GM10248 (cell line): ENCODE results near the gene TCEA2.

Experiments used
- CTCF ChIA-PET: fragments of 300-600 bp; sonication (Branson Sonifier 250); formaldehyde crosslinking; extraction: SDS; loops from one replicate; lab custom pipeline; 2021; ENCODE audit warnings: antibody characterized with exemption; lab: Yijun Ruan, JAX
- POLR2A ChIA-PET: fragments of 350-650 bp; sonication (Branson Sonifier 250); formaldehyde crosslinking; extraction: SDS; loops from one replicate; lab custom pipeline; 2020; ENCODE audit warnings: antibody characterized with exemption; lab: Yijun Ruan, JAX
- DNase-seq: peaks from one replicate; pipeline ENCODE4 v3.0.0; 2012; ENCODE audit errors: extremely low spot score
- TF ChIP-seq, protein P1 (sequence below): IDR thresholded peaks from 2 replicates; pipeline ENCODE4 v1.5.1; 2012; ENCODE audit warnings: mild to moderate bottlenecking, low read depth; ENCODE audit errors: extremely low read depth, missing control alignments, control extremely low read depth

Gene TCEA2

DNA sequence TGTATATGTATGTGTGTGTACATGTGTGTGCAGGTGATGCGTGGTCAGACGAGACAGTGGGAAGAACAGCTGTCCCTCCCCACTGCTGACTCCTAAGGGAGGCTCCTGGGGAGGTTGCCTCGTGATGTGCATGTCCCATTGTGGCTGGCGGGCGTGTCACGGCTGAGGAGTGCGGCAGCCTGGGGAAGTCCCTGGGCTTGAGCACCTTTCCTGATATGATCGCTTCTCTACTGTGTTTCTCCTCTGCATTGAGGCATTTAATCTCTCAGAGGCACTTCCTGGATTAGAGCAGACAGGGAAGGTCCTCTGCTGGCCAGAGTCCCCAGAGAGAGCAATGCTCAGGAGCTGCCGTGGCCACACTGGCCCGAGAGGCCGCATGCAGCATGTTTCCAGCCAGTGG is 32.9 kb downstream of the TCEA2 start:
- POLR2A ChIA-PET, result no interaction called here
- TF ChIP-seq, protein P1, sequence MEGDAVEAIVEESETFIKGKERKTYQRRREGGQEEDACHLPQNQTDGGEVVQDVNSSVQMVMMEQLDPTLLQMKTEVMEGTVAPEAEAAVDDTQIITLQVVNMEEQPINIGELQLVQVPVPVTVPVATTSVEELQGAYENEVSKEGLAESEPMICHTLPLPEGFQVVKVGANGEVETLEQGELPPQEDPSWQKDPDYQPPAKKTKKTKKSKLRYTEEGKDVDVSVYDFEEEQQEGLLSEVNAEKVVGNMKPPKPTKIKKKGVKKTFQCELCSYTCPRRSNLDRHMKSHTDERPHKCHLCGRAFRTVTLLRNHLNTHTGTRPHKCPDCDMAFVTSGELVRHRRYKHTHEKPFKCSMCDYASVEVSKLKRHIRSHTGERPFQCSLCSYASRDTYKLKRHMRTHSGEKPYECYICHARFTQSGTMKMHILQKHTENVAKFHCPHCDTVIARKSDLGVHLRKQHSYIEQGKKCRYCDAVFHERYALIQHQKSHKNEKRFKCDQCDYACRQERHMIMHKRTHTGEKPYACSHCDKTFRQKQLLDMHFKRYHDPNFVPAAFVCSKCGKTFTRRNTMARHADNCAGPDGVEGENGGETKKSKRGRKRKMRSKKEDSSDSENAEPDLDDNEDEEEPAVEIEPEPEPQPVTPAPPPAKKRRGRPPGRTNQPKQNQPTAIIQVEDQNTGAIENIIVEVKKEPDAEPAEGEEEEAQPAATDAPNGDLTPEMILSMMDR, result no peak
- DNase-seq, result no peak
- CTCF ChIA-PET, result no interaction called here

DNA sequence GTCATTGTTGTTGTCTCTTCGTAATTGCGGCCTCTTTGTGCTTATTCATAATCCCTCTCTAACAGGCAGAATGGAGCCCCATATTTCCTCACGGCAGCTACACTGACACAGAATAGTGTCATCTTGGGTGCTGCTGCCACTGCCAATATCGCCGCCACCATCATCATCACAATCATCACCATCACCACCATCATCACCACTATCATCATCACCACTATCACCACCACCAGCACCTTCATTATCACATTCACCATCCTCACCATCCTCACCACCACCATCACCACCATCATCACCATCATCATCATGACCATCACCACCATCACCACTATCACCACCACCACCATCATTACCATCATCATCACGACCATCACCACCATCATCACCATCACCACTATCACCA is 33.5 kb downstream of the TCEA2 start:
- TF ChIP-seq, protein P1, result no peak
- no peak for DNase-seq
- POLR2A ChIA-PET, result no interaction called here
- CTCF ChIA-PET, result no interaction called here

DNA sequence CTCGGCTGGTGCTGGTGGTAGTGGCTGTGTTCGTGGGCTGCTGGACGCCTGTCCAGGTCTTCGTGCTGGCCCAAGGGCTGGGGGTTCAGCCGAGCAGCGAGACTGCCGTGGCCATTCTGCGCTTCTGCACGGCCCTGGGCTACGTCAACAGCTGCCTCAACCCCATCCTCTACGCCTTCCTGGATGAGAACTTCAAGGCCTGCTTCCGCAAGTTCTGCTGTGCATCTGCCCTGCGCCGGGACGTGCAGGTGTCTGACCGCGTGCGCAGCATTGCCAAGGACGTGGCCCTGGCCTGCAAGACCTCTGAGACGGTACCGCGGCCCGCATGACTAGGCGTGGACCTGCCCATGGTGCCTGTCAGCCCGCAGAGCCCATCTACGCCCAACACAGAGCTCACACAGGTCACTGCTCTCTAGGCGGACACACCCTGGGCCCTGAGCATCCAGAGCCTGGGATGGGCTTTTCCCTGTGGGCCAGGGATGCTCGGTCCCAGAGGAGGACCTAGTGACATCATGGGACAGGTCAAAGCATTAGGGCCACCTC is 35.5 kb downstream of the TCEA2 start:
- no peak for DNase-seq
- POLR2A ChIA-PET, result no interaction called here
- TF ChIP-seq, protein P1, result no peak
- CTCF ChIA-PET, result interaction anchor here (1.0 to 6.0 kb wide), 4 partner anchors 11 to 20 kb away, joined by 4 to 64 read pairs (median 11); partner anchors contain the start of gene LKAAEAR1

DNA sequence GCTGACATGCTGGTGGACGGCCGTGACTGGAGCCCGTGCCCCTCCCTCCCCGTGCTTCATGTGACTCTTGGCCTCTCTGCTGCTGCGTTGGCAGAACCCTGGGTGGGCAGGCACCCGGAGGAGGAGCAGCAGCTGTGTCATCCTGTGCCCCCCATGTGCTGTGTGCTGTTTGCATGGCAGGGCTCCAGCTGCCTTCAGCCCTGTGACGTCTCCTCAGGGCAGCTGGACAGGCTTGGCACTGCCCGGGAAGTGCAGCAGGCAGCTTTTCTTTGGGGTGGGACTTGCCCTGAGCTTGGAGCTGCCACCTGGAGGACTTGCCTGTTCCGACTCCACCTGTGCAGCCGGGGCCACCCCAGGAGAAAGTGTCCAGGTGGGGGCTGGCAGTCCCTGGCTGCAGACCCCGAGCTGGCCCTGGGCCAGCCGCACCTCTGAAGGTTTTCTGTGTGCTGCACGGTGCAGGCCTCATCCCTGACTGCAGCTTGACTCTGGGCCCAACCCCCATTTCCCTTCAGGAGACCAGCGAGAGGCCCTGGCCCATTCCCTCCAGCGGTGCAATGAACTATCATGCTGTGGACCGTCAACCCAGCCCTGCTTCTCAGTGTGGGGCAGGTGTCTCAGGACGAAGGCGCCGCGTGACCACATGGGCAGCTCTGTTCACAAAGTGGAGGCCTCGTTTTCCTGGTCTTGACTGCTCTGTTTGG is 36.2 kb downstream of the TCEA2 start:
- TF ChIP-seq, protein P1, result no peak
- ChIA-PET POLR2A (no interaction called here), CTCF (interaction anchor here (1.0 to 6.0 kb wide), 4 partner anchors 10 to 19 kb away, joined by 4 to 64 read pairs (median 11); partner anchors contain the start of gene LKAAEAR1)
- no peak for DNase-seq

DNA sequence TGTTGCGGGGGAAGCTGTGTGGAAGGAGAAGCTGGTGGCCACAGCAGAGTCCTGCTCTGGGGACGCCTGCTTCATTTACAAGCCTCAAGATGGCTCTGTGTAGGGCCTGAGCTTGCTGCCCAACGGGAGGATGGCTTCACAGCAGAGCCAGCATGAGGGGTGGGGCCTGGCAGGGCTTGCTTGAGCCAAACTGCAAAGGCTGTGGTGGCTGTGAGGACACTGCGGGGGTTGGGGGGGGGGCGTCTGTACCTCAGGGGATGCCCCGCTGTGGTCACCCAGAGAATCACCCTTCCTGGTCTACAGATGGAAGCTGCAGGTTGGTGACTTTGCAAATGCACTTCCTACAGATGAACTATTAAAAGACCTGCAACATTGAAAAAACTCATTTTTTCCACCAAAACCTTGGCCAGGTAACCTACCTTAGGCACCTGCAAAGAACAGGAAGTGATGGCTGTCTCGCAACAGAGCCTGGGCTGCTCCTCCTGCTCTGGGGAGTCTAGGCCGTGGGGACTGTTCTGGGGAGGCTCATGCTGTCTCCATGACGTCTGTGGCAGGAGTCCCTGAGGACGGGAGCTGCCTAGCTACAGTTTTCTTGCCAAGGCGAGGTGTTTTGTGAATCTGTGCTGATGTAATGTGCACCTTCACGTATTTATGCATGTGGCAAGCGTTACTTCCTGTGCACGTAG is 37.0 kb downstream of the TCEA2 start:
- ChIA-PET CTCF (interaction anchor here (1.0 to 6.0 kb wide), 4 partner anchors 9 to 19 kb away, joined by 4 to 64 read pairs (median 11); partner anchors contain the start of gene LKAAEAR1), POLR2A (no interaction called here)
- peak; percentile 63 for DNase-seq
- TF ChIP-seq, protein P1, result no peak

DNA sequence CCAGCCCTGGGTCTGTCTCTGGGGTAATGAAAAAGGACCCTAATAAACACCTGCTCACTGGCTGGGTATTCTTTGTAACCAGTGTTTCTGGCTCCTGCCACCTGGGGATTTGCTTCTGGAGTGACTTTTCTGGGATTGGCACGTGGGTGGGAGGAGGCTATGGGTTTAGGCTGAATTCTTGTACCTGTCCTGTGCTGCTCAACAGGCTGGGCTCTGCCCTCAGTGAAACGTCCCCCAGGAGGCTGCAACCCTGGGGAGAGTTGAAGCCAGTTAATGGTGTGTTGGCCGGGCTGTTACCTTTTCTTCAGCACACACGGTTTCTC is 37.5 kb downstream of the TCEA2 start:
- TF ChIP-seq, protein P1, result no peak
- no peak for DNase-seq
- ChIA-PET POLR2A (no interaction called here), CTCF (interaction anchor here (2.6 to 6.0 kb wide), 3 partner anchors 9 to 18 kb away, joined by 11 to 64 read pairs (median 11); partner anchors contain the start of gene LKAAEAR1)
